Stimulated activated CD4-positive, alpha-beta T cell treated with anti-CD3 and anti-CD28 coated beads, Interleukin-4, amount 100 ng/mL, for 4 hours (primary cell): ENCODE measurements around the gene ZBTB34.
A peak's percentile ranks its signal among the peaks of the same experiment; 100 is the strongest.

Experiments used
- DNase-seq, 2 experiments: peaks; one replicate each; pipeline ENCODE4 v3.0.0-alpha.2; 2020

The ZBTB34 gene

DNA sequence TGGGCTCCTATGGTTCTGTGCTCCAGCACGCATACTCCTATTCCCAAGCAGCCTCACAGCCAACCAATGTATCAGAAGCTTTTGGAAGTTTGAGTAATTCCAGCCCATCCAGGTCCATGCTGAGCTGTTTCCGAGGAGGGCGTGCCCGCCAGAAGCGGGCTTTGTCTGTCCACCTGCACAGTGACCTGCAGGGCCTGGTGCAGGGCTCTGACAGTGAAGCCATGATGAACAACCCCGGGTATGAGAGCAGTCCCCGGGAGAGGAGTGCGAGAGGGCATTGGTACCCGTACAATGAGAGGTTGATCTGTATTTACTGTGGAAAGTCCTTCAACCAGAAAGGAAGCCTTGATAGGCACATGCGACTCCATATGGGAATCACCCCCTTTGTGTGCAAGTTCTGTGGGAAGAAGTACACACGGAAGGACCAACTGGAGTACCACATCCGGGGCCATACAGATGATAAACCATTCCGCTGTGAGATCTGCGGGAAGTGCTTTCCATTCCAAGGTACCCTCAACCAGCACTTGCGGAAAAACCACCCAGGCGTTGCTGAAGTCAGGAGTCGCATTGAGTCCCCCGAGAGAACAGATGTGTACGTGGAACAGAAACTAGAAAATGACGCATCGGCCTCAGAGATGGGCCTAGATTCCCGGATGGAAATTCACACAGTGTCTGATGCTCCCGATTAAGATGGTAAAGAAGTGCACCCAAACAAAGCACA lies 19.9 kb downstream of the ZBTB34 start:
- DNase-seq: no peak

DNA sequence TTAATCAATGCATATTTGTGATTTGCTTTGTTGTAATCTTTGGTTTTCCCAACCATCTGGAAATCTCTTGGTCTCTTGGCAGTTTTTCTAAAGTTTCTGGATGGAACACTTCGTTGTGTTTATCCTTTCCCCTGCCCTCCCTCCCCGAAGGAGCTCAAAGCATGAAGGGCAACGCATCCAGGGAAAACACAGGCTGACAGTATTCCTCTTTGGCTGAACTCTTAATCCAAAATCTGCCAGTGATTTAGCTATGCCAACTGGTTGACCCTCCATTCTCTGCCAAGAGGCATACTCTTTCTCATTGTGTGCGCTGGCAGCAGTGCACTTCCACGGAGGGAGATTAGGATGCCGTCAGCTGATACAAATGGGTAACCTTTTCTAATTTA lies 20.5 kb downstream of the ZBTB34 start:
- DNase-seq: no peak

DNA sequence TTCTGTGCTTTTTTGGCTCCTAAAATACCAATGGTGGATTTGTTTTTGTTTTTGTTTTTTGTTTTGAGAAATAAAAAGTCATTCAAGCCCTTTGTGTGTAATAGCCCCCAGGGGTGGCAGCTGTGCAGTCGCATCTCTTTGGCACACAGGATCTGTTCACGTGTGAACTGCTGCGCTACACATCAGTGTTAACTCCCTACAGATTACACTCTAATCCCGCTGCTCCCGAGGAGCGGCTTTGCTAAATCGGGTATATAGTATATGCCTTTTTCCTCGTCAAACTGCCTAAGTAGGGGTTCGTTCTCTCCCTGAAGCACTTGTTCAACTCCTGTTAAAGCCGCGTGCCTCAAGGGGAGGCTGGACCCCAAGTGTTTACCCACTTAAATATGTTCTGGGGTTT lies 22.3 kb downstream of the ZBTB34 start:
- DNase-seq: no peak

DNA sequence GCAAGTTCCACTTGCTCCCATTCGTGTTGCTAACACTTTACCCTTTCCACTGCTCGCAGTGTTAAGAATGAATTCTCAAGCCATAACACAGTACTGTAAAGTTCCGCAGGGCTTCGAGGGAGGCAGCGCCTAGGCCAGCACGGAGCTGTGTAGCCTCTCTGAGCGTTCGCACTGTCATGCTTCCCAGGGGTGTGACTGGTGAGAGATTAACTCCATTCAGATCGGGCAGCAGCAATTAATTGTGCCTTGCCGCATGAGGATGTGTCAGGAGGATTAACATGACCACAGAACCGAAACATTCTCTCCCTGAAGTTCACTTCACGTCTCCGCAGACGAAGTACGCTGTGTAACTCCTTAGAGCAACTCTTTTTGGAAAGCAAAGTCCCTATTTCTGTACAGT lies 23.2 kb downstream of the ZBTB34 start:
- no peak for DNase-seq

DNA sequence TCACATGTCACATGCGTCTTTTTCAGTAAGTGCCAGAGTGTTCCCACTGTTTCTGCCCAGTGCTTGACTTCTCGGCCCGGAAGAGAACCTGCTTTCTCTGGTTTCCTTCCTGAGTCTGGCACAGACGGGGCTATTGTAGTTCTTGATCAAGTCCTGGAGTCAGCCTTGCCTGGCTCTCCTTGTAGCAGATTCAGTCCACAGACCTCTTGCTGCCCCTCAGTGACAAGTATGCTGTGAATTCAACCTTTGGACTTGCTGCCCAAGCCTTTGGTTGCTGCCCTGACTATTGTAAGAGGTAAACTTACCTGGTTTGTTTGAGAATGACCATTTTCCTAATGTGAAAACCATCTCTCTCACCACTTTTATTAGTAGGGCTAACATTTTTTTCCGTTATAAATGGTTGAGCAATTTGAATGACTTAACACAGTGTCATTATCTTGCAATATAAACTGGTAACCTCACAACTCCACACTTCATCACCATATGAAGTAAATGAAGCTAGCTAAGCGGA lies 24.7 kb downstream of the ZBTB34 start:
- no peak for DNase-seq

DNA sequence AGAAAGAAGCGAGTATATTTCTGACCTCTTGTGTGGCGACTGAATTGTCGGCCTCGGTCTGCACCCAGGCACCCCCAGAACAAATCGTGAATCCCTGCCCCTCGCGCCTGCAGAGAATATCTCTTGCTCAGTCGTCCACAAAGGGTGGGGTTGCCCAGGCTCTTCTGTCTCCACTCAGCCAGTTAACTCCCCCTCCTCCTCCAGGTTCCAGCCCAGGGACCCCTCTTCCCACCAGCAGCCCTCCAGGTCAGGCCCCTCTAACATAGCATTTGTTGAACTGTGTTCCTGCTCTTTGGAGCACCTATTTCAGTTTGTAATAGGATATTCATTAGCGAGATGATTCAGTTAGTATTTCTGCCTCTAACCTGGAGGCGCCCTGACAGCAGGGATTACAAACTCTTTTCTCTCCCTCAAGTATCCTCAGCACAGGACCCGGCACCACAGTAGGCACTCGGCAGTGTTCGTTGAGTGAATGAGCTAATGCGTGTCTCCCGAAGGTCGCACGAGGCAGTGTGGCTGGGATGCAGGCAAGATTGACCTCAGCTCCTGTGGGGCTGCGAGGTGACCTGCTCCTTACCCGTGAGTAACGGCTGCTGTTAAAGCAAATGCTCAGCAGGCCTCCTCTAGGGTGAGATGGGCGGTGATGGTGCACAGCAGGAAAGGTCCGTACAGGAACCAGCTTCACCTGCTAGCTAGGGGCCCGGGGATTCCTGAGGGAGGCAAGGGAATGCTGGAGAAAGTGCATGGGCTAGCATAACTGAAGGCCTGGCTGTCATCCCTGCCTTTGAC lies 25.8 kb downstream of the ZBTB34 start:
- no peak for DNase-seq

DNA sequence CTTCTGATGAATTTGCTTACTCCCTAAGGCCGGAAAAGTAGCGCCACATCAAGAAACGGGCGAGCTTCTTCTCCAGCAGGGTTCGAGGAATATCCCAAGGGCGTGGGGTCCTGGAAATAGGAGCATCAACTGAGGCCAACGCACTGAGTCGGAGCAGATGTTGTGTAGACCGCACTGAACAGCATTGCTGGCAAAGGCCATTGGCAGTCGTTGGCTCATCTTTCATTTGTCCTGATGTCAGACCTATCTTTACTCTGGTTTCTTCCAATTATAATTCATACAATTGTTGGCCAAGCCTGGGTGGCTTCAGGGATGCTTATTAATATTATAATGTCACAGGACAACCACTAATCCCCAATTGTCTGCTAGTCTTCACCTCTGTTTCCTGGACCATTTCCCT lies 26.5 kb downstream of the ZBTB34 start:
- DNase-seq: no peak

DNA sequence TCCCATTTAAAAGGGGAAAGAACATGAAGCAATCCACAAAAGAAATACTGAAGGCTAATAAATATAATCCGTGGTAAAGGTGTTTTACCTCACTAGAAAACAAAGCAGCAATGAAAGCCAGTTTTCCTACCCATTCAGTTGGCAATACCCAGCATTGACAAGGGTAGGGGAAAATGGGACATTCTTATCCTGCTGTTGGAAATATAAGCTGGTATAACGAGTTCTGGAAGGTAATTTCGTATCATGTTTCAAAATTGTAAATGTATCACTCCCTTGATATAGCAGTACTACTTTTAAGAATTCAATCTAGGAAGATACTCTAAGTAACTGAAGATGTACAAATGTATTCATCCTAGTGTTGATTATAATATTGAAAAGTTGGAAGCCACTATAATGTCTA lies 31.2 kb downstream of the ZBTB34 start:
- DNase-seq: no peak

DNA sequence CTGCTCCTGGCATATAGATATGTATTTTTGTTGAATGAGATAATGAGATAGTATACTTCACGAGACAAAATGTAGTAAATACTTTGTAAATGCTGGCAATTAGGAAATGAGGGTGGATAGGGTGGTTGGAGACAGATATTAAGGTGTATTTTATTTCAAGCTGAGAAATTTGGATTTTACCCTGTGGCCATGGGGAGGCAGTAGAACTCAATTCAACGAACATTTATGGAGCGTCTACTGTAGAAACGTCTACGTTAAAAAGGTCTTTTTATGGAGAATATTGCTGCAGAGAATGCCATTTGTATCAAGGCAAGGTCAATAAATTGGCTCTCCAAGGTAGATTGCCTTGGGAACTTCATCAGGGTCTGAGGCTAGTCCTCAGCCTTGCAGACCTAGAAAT lies 32.6 kb downstream of the ZBTB34 start:
- no peak for DNase-seq

DNA sequence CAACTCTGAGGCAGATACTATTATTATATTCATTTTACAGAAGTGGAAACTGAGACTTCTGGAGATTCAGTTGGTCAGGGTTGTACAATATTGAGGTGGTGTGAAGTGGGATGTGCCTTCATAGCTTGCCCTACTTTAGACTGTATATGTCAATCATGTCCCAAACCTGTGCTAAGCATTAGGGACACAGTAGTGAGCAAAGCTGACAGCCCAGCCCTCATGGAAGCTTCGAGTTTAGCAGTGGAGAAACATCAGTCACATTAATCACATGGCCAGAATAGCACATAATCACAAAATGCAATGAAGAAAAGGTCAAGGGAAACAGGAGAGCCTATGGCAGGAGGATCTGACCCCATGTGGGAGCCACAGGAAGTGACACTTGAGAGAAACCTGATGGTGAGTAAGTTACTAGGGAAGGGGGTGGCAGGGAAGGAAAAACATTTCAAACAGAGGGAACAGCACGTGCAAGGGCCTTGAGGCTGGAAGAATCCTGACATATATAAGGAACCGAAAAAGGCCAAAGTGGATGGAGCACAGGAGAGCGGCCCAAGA lies 33.7 kb downstream of the ZBTB34 start:
- no peak for DNase-seq

DNA sequence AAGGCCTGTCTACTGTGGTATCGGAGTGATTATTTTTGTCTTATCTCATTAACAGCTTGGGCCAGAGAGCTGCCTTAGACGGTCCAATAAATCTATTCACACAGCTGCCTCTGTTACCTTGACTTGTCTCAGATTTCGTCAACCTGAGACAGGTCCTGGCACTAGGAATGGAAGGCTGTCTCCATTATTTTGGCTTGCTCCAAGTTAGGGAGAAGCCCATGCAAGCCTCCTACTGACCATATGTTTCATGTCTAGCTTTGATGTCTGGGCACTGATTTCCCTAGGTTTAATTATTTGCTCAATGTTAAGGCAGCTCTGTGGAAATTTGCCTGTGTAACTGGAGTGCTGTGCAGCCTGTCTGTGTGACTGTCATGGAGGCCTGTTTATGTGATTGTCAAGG lies 41.8 kb downstream of the ZBTB34 start:
- no peak for DNase-seq

DNA sequence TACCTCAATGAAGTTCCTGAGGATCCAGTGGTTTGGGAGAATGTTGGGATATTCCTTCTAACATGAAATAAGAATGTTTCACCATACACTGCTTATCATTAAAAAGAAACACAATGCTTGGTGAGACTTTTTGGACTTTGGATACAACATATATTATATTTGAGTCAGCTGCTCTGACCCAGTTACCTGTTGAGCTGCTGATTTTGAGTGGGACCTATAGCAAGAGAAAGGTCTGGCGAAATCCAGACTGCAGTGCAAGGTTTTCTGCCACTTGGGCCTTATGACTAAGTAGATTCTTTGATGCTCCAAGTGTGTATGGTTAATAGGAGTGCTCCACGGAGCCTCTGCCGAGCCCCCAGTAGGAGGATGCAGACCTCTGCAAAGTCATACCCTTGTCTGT lies 44.1 kb downstream of the ZBTB34 start:
- DNase-seq: no peak

DNA sequence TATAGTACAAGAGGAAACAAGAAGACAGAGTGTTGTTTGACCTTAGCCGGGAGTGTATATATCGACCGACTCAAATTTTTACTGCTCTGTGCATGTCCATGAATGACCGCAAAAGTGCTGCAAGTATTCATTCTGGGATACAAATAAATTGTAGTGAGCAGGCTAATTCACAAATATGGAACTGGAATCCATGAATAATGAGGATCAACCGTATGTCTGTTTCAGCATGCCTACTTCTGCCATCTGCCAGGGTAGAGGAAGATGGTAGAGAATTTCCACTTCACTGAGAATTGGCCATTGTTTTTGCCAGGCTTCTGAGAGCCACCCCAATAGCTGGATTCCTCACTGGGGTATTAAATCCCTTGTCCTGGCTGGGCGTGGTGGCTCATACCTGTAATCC lies 45.7 kb downstream of the ZBTB34 start:
- no peak for DNase-seq

DNA sequence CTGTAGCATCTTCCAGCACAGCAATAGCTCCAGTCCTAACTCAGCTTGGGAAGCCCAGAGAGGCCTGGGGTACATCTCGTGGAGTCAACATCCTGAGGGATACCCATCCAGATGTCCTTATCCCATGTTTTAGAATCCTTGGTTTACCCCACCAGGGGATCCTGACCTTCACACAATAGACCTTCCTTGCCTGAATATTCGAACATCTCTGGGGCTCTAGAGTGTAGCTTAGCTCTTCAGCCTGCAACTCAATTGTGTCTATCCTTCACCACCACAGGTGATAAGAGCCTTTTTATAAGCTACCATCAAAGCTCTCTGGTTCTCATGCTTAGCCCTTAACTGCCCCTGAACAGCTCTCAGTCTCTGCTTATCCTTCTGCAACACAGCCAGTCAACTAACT lies 46.6 kb downstream of the ZBTB34 start:
- no peak for DNase-seq

DNA sequence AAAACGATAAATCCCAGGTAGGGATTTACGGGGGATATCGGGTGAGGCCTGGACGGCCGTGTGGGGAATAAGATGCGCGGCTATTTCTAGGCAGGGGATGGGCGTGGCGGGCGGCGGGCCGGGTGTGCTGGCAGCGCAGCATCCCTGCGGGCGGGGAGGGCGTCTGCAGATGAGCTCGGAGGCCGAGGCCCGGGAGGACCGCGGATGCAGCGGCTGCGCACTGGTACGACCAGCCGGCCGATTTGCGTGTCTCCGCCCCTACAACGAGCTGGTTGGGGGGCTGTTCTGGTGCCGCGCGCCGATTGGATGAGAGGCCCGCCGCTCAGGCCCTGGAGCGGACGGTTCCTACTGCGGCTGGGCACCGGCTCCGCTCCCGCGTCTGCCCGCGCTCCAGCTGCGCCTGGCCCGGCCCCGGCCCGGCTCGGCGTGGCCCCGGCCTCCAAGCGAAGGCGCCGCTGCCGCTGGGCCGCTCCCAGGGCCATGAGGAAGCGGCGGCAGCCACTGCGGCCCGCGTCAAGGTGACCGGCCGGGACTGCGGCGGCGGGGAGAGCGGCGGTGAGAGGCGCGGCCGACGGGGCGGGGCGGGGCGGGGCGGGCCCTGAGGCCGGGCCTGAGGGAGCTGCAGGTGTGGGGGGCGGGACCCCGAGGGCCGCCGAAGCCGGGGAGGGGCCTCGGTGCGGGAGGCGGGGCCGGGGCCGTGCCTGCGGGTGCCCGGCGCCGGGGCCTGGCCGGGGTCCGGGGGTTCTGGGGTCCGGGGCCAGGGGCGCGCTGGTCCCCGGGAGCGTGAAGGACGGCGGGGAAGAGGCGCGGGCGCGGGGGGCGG lies 54.2 kb downstream of the ZBTB34 start, which contains the start of gene RALGPS1:
Gene RALGPS1, plus strand, starts transcription at position 325 of the 823 bp plus-strand sequence. CDS start 47,508 bp downstream, outside the sequence.
- peak; percentile 79 to 86 for DNase-seq

DNA sequence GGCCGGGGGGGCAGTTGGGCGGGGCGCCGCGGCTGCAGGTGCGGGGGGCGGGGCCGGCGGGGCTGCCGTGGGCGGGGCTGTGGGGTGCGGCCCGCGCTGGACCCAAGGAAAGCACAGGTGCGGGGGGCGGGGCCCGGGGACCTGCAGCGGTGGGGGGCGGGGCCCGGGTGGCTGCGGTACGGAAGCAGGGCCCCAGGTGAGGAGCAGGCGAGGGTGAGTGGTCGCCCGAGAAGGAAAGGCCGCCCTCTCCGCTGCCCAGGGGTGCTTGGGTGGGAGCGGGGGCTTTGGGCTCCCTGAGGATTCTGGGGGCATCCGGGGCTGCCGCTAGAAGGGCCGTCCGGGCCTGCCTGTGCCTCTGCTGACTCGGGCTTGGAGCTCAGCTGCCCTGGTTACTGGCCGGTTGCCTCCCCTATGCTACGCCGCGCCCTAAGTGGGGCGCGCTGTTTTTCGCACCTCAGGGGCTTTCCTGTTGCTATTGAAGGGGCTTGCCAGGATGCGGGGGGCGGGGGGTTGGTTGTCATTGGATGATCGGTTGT lies 54.9 kb downstream of the ZBTB34 start:
- peak in 1 of 2 experiments; percentile 10 for DNase-seq

DNA sequence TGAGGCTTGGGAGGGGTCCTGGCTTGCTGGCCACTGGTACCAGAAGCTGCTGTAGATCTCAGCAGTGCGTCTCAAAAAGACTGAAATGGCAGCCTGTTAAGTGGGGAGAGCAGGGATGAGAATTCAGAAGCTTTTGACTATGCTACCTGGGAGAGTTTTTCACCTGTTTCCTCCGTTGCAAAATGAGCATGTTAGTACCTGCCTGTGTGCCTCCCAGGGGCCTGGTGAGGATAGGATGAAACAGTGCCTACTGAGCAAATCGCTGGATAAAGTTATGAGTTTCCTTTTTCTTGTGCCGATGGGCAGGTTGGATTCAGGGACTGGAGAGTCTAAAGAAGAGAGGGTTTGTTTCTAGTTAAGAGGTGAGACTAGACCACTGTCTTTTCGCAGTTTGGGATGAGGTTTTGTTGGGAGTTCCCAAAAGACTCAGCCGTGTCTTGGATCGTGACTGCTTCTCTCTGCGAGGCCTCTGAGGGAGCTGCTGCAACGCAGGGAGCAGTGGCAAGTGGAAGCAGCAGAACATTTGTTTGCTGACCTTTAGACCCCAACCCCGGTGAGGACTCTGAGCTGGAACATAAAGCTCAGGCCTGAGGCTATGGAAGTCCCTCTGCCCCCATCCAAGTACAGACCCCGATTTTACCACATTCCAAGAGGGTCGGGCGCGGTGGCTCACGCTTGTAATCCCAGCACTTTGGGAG lies 55.6 kb downstream of the ZBTB34 start:
- no peak for DNase-seq

DNA sequence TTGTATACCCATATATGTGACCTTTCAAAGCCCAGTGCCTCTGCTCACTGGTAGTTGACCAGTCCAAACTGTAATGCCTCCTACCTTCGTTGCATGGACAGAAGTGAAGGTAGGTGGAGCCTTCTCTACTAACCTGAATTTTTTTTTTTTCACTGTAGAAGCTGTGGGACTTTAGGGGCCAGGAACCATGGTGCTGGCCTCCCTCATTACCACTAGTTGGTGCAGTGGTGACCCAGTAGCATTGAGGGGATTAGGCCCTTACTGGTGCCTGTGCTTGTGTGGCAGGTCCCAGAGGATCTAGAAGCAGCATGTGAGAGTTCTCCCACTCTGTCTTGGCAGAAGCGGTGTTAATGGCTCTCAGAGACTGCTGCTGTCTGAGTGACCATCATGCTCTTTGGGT lies 56.5 kb downstream of the ZBTB34 start:
- no peak for DNase-seq

DNA sequence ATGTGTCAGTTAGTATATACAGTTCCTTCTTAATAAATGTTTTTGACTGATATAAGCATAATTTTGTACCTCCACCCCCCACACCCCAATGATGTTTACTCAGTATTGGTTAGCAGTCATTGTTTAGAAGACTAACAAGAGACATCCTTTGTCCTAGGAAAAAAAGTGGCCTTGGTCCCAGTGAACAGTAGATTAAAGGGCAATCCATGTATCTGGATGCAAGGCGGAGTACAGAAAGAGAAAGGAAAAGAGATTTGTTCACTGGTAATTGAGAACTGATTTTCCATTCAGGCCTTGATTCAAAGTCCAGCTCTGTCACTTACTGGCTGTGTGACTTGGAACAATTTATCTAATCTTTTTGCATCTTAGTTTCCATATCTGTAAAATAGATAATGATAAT lies 58.8 kb downstream of the ZBTB34 start:
- no peak for DNase-seq

DNA sequence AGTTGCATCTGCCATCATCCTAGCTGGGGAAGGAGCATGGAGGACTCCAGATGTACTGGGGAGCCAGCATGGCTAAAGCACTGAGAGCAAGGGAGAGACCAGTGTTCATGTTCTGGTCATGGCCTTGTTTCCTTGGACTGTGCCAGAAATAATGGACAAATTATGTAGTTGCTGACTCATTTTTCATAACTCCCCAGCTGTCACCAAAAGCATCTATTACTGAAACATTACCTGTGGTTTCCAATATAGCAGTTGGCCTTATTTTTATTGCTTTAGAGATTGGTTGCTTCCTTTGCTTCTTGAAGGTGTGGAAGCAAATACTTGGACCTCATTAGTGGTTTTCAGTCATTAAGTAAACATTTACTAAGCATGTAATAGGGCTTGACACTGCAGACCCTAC lies 65.4 kb downstream of the ZBTB34 start:
- DNase-seq: no peak

DNA sequence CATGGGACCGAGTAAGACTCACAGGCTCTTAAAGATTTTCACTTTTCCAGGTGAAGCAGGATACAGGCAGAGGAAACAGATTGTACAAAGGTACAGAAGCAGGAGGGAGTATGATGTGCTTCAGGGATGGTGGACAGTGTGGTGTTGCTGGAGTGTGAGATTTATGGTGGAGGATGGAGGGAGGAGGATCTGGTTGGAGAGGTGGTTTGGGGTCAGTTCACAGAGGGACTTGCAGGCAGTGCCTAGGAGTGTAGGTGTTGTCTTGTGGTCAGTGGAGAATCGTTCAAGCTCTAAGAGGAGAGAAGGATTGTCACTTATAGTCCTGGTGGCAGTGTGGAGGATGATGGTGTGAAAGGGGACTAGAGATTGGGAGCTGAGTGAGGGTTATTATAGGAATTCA lies 65.9 kb downstream of the ZBTB34 start:
- no peak for DNase-seq

DNA sequence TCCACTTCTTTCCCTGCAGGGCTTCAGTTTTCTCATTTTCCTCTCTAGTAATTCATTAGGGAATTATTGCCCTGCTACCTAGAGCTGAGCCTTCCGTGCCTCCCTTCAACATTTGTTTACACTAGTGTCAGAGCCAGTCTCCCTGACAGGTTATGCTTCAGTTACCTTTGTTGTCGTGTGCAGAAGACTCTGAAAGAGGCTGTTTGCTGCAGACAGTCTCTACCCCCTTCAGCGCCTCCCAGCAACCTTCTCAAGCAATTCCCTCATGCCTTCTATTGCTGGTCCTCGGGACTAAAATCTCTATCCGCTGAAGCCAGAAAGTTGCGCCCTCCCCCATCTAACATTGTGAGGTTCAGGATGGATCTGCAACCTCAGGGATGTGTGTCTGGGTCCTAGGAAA lies 67.0 kb downstream of the ZBTB34 start:
- no peak for DNase-seq
